Astrocyte of the cerebellum (primary cell): ENCODE measurements around the gene TMEM225B.

Experiments used
- DNase-seq: peaks from one replicate; pipeline ENCODE4 v3.0.0-alpha.2; 2011; ENCODE audit warnings: low read depth
- H3K4me3 ChIP-seq: 2 replicates; pipeline ENCODE4 v1.5.1; 2011; ENCODE audit warnings: mild to moderate bottlenecking, low read depth, low read length, moderate library complexity
- CTCF ChIP-seq: IDR thresholded peaks from 2 replicates; pipeline ENCODE4 v1.5.1; 2012; ENCODE audit warnings: low read length, low read depth, moderate library complexity, mild to moderate bottlenecking; ENCODE audit errors: missing control alignments
- in situ Hi-C: cut with HindIII; loops from 2 replicates; pipeline ENCODE4 v1.10.0; 2017; ENCODE audit warnings: low sequenced_read_pairs

The TMEM225B gene

GRCh38 chr7:99638731-99639130 lies 40.7 kb downstream of the TMEM225B start:
- no peak for TF ChIP-seq CTCF
- DNase-seq: no peak
- in situ Hi-C loops: no loop called here
- no peak overlapping the region for H3K4me3 ChIP-seq

GRCh38 chr7:99639267-99639666 lies 41.2 kb downstream of the TMEM225B start:
- H3K4me3 ChIP-seq: no peak overlapping the region
- no peak for TF ChIP-seq CTCF
- in situ Hi-C loops: no loop called here

GRCh38 chr7:99642027-99642426 lies 44.0 kb downstream of the TMEM225B start:
- DNase-seq: no peak
- no peak for TF ChIP-seq CTCF
- in situ Hi-C loops: no loop called here
- H3K4me3 ChIP-seq: no peak overlapping the region

More at GRCh38 chr7:99639267-99639666, 41.2 kb downstream of the TMEM225B start:
- no peak for DNase-seq

- DNase-seq: no peak
- in situ Hi-C loops: no loop called here
- TF ChIP-seq CTCF: no peak
- H3K4me3 ChIP-seq: no peak overlapping the region
Observed at GRCh38 chr7:99643464-99643863, 45.4 kb downstream of the TMEM225B start.

- H3K4me3 ChIP-seq: no peak overlapping the region
- no peak for TF ChIP-seq CTCF
- no peak for DNase-seq
- in situ Hi-C loops: no loop called here
Observed at GRCh38 chr7:99644431-99644830, 46.4 kb downstream of the TMEM225B start.

- DNase-seq: no peak
- TF ChIP-seq CTCF: no peak
- in situ Hi-C loops: no loop called here
- no peak overlapping the region for H3K4me3 ChIP-seq
Observed at GRCh38 chr7:99645590-99645989, 47.5 kb downstream of the TMEM225B start.

- no peak for TF ChIP-seq CTCF
Observed at GRCh38 chr7:99648843-99649242, 50.8 kb downstream of the TMEM225B start.

More at GRCh38 chr7:99648843-99649242, 50.8 kb downstream of the TMEM225B start:
- H3K4me3 ChIP-seq: no peak overlapping the region
- in situ Hi-C loops: no loop called here
- no peak for DNase-seq
